ENCODE data around the gene SPEG. TPM values are rescaled to one million over a fixed set of nuclear protein-coding genes. Genes with fewer than 3 reads are reported as not detected.

Gene SPEG
- total RNA-seq, 1 donor from 2014 or later, result 119 TPM

DNA sequence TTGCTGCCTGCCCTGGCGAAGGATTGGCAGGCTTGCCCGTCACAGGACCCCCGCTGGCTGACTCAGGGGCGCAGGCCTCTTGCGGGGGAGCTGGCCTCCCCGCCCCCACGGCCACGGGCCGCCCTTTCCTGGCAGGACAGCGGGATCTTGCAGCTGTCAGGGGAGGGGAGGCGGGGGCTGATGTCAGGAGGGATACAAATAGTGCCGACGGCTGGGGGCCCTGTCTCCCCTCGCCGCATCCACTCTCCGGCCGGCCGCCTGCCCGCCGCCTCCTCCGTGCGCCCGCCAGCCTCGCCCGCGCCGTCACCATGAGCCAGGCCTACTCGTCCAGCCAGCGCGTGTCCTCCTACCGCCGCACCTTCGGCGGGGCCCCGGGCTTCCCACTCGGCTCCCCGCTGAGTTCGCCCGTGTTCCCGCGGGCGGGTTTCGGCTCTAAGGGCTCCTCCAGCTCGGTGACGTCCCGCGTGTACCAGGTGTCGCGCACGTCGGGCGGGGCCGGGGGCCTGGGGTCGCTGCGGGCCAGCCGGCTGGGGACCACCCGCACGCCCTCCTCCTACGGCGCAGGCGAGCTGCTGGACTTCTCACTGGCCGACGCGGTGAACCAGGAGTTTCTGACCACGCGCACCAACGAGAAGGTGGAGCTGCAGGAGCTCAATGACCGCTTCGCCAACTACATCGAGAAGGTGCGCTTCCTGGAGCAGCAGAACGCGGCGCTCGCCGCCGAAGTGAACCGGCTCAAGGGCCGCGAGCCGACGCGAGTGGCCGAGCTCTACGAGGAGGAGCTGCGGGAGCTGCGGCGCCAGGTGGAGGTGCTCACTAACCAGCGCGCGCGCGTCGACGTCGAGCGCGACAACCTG is 16.3 kb upstream of the SPEG start, which contains the start of gene DES:
DES (plus strand) TSS at position 223 of the 857 bp plus-strand sequence; CDS start at position 309, 86 bp downstream.
- intact Hi-C loops (cut with DNase I), result loop anchor here (5.0 kb wide), 1 partner anchor 229 kb away; no protein-coding TSS in a partner anchor
- peak; percentile 81 for DNase-seq (ENCODE audit: missing footprints)

DNA sequence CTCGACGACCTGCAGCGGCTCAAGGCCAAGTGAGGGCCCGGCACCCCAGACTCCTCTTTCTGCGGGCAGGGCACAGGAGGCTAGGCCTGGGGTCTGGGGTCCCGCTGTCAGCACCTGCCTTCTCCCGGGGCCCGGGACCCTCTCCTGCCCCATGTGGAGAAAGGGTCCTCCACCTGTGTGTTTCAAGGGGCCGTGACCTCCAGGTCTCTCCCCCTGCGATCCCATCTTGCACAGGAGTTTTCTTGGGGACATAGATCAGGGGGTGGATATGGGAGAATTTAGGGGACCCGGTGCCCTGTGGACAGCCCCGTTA is 15.7 kb upstream of the SPEG start:
- intact Hi-C loops (cut with DNase I), result loop anchor here (5.0 kb wide), 1 partner anchor 228 kb away; no protein-coding TSS in a partner anchor

More for the DNA sequence above, 16.3 kb upstream of the SPEG start, which contains the start of gene DES:
- ATAC-seq, result peak; percentile 63

DNA sequence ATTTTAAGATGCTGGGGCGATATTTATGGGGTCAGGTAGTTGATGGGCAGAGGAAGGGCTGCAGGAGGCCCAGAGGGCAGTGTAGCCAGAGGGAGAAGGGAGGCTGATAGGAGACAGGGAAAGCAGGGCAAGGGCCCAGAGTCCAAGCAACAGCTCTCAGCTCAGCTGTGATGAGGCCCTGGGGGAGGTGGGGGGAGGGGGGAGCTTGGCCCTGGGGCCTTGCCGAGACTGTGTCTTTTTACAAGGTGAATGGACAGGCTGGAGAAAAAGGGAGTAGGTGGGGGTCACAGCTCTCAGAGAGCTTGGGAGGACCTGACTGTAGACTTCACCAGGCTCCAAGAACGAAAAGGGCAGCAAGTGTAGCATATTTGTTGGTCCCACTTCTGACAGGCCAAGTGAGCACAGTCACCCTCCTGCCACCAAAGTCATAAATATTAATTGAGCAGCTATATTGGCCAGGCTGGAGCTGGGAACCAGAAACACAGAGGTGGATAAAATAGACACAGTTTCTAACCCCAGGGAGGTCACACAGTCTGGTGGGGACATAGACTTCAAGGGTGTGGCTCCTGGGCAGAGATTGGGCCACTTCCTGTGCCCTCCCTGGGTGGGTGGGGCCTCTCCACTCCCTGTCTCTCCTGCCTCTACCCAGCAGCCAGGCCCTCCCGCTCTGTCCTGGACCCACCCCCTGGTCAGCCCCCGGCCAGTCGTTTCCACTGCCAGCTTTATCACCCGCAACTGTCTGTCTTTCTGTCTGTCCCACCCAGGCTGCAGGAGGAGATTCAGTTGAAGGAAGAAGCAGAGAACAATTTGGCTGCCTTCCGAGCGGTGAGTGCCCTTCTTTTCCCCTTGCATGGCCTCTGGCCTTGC is 15.1 kb upstream of the SPEG start:
- peak; percentile 56 for ATAC-seq
- intact Hi-C loops (cut with DNase I), result loop anchor here (5.0 kb wide), 1 partner anchor 228 kb away; no protein-coding TSS in a partner anchor
- DNase-seq (ENCODE audit: missing footprints), result no peak

More for the DNA sequence above, 15.7 kb upstream of the SPEG start:
- DNase-seq (ENCODE audit: missing footprints) (no peak), ATAC-seq (no peak)

DNA sequence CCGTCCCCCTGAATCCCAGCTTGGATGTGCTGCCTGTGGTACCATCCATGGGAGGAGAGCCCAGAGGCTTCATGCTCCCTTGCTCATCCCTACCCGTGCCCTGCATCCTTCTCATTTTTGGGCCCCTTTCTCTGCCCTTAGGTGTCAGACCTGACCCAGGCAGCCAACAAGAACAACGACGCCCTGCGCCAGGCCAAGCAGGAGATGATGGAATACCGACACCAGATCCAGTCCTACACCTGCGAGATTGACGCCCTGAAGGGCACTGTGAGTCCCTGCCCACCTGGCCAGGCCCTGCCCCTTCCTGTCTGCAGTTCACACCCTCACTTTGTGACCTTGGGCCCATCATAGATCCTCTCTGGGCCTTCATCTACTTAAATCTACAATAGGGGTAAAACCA is 14.0 kb upstream of the SPEG start:
- DNase-seq (ENCODE audit: missing footprints) (no peak), ATAC-seq (no peak)
- intact Hi-C loops (cut with DNase I), result no loop called here

DNA sequence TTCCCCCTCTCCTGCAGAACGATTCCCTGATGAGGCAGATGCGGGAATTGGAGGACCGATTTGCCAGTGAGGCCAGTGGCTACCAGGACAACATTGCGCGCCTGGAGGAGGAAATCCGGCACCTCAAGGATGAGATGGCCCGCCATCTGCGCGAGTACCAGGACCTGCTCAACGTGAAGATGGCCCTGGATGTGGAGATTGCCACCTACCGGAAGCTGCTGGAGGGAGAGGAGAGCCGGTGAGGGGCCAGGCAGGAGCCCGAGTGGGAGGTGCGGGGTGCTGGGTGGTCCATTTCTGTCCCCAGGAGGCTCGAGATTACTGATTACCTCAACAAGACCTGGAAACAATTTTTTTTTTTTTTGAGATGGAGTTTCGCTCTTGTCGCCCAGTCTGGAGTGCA is 13.3 kb upstream of the SPEG start:
- intact Hi-C loops (cut with DNase I), result no loop called here
- DNase-seq (ENCODE audit: missing footprints) (no peak), ATAC-seq (no peak)

DNA sequence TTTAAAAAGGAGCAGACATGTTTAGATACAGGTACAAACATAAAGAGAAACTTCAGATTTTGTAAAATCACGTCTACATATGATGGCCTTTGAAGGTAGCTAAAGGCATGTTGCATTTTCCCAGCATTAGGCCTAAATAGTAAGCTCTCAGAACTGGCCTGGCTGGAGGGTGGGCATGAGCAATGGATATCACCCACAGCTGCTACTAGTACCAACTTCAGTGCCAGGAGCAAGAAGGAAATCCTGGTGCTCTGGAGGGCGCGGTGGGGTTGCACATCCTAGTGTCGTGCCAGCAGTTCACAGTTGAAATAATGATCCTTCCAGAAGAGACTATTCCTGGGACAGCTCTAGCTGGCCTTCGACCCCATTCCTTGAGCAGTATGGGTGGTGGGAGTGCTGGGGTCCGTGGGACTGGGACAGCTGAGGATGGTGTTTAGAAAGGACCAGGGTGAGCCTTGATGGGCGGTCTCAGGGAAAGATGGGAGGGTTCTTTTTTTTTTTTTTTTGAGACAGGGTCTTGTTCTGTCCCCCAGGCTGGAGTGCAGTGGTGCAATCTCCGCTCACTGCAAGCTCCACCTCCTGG is 11.6 kb upstream of the SPEG start:
- DNase-seq (ENCODE audit: missing footprints), result no peak
- no peak for ATAC-seq
- intact Hi-C loops (cut with DNase I), result no loop called here

DNA sequence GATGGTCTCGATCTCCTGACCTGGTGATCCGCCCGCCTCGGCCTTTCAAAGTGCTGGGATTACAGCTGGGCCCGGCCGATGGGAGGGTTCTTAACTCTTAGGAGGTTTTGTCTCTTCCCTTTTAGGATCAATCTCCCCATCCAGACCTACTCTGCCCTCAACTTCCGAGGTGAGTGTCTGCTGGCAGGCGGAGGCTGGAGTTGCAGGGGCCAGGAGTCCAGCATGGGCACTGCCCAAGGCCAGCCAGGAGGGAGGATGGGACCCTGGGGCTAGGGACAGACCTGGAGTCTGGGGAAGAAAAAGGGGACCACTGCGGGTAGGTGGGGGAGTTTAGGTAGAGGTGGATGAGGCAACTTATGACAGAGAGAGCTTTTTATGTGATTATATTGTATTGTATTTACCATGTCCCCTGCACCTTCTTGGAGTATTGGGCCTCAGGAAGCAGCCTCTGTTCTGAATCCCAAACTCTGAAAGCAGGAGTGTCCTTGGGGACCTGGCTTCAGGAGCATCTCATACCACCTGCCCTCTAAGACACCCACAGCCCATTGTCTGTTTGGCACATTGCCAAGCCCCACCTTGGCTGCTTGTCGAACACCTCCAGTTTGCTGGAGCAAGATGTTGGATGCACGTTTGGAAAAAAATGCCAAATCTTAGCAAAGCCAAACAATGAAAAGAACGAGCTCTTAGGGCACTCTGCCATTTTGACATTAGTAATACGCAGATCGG is 10.8 kb upstream of the SPEG start:
- no peak for DNase-seq (ENCODE audit: missing footprints)
- no peak for ATAC-seq
- intact Hi-C loops (cut with DNase I), result no loop called here

DNA sequence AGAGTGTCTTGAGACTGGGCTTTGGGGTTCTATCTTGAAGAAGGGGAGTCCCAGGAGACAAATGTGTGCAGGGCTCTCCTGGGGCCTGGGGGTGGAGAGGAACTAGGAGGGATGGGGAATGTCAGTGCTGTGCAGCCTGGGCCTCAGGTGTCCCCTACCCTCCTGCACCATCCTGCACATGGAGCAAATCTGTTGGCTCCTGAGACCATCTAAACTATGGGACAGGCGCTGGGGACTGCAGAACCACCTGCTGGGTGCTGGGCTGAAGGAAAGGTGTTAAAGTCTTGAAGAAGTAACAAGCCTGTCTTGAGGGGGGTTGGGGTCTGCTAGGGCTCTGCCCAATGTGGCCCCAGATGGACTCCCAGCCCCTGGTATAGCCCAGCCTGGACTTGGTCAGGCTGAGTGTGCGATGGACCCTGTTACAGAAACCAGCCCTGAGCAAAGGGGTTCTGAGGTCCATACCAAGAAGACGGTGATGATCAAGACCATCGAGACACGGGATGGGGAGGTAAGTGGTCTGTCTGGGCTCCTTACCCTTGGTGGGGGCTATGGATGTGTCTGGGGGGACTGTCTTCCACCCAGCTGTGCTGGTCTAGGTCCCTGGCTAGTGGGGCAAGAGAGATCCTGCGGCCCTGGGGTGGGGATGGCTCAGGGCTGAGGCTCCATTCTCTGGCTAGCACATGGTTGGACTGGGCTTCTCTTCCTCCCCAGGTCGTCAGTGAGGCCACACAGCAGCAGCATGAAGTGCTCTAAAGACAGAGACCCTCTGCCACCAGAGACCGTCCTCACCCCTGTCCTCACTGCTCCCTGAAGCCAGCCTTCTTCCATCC is 9.2 kb upstream of the SPEG start:
- no peak for DNase-seq (ENCODE audit: missing footprints)
- ATAC-seq, result no peak
- intact Hi-C loops (cut with DNase I), result no loop called here

DNA sequence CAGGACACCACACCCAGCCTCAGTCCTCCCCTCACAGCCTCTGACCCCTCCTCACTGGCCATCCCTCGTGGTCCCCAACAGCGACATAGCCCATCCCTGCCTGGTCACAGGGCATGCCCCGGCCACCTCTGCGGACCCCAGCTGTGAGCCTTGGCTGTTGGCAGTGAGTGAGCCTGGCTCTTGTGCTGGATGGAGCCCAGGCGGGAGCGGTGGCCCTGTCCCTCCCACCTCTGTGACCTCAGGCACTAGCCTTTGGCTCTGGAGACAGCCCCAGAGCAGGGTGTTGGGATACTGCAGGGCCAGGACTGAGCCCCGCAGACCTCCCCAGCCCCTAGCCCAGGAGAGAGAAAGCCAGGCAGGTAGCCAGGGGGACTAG is 8.6 kb upstream of the SPEG start:
- DNase-seq (ENCODE audit: missing footprints) (no peak), ATAC-seq (no peak)
- intact Hi-C loops (cut with DNase I), result no loop called here

DNA sequence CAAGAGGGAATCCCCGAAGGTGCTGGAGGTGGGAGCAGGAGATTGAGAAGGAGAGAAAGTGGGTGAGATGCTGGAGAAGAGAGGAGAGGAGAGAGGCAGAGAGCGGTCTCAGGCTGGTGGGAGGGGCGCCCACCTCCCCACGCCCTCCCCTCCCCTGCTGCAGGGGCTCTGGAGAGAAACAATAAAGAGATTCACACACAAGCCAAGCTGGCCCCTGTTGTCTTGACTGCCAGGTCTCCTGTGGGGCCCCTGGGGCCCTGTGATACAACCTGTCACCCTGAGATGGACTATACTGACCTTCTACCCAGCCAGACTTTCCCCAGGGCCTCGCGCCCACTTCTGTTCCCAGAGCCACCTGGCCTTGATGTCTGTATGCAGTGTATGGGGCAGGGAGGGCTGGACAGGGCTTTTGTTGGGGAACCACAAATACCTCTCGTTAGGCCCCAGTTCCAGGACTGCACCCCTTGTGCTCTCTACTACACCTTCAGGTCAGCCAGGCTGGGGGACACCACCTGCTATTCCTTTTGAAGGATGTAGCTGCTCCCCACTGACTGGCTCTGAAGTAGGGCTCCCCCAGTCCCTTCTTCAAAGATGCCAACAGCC is 8.0 kb upstream of the SPEG start:
- intact Hi-C loops (cut with DNase I), result no loop called here
- ATAC-seq (peak; percentile 9), DNase-seq (ENCODE audit: missing footprints) (no peak)

DNA sequence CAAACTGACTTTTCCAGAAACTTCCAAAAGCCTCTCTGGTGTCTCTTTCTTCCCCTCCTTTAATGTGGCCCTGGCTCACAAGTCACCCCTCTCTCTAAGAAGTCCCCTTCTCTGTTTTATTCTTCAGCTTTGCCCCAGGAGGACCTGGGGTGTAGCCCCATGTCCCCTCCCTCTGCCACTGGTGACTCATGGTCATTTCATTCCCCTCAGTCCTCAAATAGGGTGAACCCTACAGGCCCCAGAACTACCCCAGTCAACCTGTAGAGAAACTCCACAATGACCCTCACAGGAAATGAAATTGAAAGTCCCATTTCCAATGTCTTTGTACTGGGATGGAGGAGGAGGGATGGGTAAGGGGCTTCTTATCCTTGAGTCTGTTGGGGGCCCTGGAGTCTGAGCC is 6.2 kb upstream of the SPEG start:
- DNase-seq (ENCODE audit: missing footprints) (no peak), ATAC-seq (no peak)
- intact Hi-C loops (cut with DNase I), result no loop called here

DNA sequence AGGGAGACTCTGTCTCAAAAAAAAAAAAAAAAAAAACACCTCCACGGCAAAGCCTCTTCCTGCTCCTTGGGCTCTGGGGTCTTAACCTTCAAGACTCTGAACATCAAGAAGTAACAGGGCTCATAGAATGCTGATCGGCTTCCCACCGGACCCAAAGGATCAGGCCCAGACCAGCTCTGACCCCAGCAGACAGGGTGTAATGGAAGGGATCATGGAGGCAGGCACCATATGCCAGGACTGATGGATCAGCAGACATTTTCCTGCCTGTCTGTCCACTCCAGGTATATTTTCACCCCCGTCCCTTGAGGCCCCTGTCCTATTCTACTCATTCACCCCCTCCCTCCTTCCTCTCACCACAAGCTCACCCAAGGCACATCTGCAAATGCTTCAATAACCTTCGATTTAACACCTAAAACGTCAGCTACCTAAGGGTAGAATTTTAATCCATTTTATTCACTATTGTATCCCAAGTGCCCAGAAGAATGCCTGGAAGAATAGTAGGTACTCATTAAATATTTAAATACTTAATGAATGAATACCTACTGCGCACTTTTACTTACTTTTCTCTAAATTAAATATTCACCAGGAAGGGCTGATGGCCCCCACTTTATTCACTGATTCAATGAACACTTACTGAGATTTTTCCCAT is 4.6 kb upstream of the SPEG start:
- ATAC-seq (no peak), DNase-seq (ENCODE audit: missing footprints) (no peak)
- intact Hi-C loops (cut with DNase I), result loop anchor here (5.0 kb wide), 1 partner anchor 47 kb away; no protein-coding TSS in a partner anchor

DNA sequence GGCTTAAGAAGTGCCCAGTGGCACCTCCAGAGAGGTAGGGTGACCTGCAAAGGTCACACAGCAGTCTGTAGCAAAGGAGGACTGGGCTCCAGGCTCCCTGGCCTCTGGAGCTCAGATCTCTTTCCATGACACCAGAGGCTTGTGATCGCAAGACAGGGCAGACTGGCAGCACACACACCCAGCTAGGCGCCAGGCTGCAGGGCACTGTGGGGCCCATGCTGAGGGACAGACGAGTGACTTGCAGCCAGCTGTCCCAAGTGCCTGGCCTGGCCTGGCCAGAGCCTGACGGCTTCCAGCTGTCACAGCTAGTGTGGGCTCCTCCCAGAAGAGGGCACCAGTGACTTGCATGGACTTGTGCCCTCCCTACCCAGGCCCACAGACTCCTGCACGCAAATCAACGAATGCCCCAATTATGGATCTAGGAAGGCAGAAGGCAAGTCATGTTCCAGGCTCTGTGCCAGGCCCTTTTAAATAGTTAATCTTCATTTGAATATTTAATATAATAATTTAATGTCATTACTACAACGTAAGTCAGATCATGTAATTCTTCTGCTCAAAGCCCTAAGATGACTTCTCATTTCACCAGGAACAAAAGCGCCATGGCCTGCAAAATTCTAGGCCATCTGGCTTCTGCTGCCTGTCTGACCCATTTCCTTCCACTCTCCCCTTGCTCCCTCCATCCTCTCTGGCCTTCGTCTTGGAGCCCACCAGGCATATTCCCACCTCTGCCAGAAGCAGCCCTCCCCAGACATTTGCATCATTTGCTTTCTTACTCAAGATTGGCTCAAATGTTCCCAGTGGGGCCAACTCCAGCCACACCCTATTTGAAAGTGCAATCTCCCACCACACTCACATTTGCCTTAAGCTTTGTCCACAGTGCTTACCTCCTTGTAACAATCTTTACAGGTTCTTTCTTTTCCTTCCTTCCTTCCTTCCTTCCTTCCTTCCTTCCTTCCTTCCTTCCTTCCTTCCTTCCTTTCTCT is 3.7 kb upstream of the SPEG start:
- ATAC-seq, result peak; percentile 80
- no peak for DNase-seq (ENCODE audit: missing footprints)
- intact Hi-C loops (cut with DNase I), result loop anchor here (5.0 kb wide), 1 partner anchor 46 kb away; no protein-coding TSS in a partner anchor

DNA sequence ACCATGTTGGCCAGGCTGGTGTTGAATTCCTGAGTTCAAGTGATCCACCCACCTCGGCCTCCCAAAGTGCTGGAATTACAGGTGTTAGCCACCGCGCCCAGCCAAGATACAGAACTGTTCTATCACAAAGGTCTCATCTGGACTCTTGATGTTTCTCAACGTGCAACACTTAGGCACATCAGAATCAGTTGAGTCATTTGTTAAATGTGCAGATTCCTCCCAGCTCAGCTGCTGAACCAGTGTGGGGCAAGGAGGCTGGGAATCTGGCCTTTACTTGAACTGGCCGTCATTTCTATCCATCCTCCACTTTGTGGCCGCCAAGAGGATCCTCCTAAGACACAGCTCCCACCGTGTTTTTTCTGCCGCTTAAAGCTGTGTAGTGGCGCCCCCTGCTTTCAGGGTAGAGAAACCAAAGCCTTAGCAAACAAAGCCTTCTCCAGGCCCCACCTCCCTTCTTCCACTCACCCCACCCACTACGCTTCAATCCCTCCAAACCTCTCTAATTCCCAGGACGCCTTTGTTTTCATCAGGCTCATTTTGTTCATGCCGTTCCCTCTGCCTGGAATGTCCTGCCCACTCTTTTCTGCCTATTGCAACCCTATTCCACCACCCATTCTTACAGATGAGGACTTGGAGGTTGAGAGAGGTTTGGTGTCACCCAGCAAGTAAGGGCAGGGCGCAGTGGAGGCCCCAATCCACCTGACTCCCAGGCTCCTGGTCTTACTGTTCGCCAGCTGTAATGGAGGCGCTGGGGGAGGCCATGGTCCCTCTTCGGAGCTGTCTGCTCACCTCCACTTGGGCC is 776 bp upstream of the SPEG start:
- intact Hi-C loops (cut with DNase I), result loop anchor here (1.0 to 5.0 kb wide), 3 partner anchors 19 to 43 kb away; no protein-coding TSS in a partner anchor
- ATAC-seq, result peak; percentile 36
- no peak for DNase-seq (ENCODE audit: missing footprints)

DNA sequence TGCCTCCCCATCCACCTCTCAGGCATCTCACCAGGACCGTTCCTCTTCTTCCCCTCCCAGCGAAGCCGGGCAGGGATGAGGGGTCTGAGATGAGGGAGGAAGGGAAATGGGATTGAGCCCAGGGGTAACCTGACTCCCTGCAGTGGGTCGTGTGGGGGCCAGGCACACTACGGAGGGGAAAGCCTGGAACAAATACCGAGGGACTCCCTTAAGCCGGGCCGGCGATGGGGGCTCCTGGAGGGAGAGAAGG is 250 bp upstream of the SPEG start:
- intact Hi-C loops (cut with DNase I), result loop anchor here (1.0 to 5.0 kb wide), 3 partner anchors 18 to 43 kb away; no protein-coding TSS in a partner anchor
- ATAC-seq (no peak), DNase-seq (ENCODE audit: missing footprints) (no peak)

Data from Right ventricle myocardium inferior (tissue), 1 donor.